ENCODE data around the gene FAM219B. TPM values are rescaled to one million over a fixed set of nuclear protein-coding genes. Genes with fewer than 3 reads are reported as not detected.

The FAM219B gene
- total and polyA plus RNA-seq, 10 of the 15 experiments (the other 5 are each of a cell fraction or from before 2014, with no cell fraction given), result 7.6 to 53.2 (median 29.4) TPM

DNA sequence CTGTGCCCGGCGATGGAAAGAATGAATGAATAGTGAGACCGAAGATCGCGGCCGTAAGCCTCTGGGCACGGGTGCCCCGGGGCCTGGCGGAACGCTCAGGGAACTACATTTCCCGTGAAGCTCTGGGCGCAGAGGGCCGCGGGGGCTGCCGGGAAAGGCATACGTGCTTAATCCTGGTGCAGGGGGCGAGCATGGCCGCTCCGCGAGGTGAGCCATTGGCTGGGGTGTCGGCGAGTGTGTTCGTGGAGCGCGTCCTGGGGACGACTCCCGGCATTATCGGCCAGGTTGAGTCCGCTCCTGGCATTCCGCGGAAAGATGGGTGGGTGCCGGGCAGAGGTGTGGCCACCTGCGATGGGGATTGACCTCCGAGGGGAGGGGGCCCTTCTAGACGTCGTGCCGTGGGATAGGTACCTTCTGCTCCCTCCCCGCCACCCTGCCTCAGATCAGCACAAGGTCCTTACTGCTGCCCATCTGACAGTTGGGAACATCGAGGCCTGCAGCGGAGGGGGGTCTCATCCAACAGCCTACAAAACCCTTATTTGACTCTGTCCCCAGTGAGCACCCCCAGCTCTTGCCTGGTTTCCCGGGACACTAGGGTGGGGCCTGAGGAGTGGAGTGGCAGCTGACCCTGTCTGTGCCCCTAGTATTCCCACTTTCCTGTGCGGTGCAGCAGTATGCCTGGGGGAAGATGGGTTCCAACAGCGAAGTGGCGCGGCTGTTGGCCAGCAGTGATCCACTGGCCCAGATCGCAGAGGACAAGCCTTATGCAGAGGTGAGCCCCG is 16.6 kb downstream of the FAM219B start, which contains the start of gene MPI (continued):
- TF ChIP-seq ETV6 (conservative IDR thresholded peaks at IDR 0.05 in 1 of 2, IDR thresholded peaks at IDR 0.05 in 1 of 2; ENCODE audit: borderline replicate concordance in 1 of 2, low read depth in 1 of 2), result no peak
- no peak for TF ChIP-seq NR2C1 (IDR thresholded peaks at IDR 0.05)
- TF ChIP-seq, protein P1, sequence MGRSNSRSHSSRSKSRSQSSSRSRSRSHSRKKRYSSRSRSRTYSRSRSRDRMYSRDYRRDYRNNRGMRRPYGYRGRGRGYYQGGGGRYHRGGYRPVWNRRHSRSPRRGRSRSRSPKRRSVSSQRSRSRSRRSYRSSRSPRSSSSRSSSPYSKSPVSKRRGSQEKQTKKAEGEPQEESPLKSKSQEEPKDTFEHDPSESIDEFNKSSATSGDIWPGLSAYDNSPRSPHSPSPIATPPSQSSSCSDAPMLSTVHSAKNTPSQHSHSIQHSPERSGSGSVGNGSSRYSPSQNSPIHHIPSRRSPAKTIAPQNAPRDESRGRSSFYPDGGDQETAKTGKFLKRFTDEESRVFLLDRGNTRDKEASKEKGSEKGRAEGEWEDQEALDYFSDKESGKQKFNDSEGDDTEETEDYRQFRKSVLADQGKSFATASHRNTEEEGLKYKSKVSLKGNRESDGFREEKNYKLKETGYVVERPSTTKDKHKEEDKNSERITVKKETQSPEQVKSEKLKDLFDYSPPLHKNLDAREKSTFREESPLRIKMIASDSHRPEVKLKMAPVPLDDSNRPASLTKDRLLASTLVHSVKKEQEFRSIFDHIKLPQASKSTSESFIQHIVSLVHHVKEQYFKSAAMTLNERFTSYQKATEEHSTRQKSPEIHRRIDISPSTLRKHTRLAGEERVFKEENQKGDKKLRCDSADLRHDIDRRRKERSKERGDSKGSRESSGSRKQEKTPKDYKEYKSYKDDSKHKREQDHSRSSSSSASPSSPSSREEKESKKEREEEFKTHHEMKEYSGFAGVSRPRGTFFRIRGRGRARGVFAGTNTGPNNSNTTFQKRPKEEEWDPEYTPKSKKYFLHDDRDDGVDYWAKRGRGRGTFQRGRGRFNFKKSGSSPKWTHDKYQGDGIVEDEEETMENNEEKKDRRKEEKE (IDR thresholded peaks at IDR 0.05), result no peak
- peak in 1 of 2 experiments; percentile 40; a peak in 1 of 3 replicates for TF ChIP-seq EGR1 (IDR thresholded peaks at IDR 0.05; ENCODE audit: borderline replicate concordance in 1 of 2, low read depth in 2 of 2, low read length in 2 of 2)
- no peak for TF ChIP-seq SMAD1 (IDR thresholded peaks at IDR 0.05; ENCODE audit: low read depth, partially characterized antibody)
- TF ChIP-seq, protein P2, sequence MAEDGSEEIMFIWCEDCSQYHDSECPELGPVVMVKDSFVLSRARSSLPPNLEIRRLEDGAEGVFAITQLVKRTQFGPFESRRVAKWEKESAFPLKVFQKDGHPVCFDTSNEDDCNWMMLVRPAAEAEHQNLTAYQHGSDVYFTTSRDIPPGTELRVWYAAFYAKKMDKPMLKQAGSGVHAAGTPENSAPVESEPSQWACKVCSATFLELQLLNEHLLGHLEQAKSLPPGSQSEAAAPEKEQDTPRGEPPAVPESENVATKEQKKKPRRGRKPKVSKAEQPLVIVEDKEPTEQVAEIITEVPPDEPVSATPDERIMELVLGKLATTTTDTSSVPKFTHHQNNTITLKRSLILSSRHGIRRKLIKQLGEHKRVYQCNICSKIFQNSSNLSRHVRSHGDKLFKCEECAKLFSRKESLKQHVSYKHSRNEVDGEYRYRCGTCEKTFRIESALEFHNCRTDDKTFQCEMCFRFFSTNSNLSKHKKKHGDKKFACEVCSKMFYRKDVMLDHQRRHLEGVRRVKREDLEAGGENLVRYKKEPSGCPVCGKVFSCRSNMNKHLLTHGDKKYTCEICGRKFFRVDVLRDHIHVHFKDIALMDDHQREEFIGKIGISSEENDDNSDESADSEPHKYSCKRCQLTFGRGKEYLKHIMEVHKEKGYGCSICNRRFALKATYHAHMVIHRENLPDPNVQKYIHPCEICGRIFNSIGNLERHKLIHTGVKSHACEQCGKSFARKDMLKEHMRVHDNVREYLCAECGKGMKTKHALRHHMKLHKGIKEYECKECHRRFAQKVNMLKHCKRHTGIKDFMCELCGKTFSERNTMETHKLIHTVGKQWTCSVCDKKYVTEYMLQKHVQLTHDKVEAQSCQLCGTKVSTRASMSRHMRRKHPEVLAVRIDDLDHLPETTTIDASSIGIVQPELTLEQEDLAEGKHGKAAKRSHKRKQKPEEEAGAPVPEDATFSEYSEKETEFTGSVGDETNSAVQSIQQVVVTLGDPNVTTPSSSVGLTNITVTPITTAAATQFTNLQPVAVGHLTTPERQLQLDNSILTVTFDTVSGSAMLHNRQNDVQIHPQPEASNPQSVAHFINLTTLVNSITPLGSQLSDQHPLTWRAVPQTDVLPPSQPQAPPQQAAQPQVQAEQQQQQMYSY (CRISPR knock-in tag; IDR thresholded peaks at IDR 0.05), result no peak
- TF ChIP-seq, protein P3, sequence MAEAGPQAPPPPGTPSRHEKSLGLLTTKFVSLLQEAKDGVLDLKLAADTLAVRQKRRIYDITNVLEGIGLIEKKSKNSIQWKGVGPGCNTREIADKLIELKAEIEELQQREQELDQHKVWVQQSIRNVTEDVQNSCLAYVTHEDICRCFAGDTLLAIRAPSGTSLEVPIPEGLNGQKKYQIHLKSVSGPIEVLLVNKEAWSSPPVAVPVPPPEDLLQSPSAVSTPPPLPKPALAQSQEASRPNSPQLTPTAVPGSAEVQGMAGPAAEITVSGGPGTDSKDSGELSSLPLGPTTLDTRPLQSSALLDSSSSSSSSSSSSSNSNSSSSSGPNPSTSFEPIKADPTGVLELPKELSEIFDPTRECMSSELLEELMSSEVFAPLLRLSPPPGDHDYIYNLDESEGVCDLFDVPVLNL (IDR thresholded peaks at IDR 0.05; ENCODE audit: low read depth, low read length), result no peak
- TF ChIP-seq NRF1 (conservative IDR thresholded peaks at IDR 0.05; ENCODE audit: low read depth, low read length), result no peak
- no peak for TF ChIP-seq ZNF384 (IDR thresholded peaks at IDR 0.05; ENCODE audit: borderline replicate concordance, low read depth, low read length)
- TF ChIP-seq RB1 (IDR thresholded peaks at IDR 0.05; ENCODE audit: borderline replicate concordance), result no peak
- TF ChIP-seq RELA (IDR thresholded peaks at IDR 0.05; ENCODE audit: borderline replicate concordance, partially characterized antibody), result peak; percentile 64
- TF ChIP-seq YY1 (IDR thresholded peaks at IDR 0.05; ENCODE audit: low read depth, low read length), result peak; percentile 97
- TF ChIP-seq, protein P4, sequence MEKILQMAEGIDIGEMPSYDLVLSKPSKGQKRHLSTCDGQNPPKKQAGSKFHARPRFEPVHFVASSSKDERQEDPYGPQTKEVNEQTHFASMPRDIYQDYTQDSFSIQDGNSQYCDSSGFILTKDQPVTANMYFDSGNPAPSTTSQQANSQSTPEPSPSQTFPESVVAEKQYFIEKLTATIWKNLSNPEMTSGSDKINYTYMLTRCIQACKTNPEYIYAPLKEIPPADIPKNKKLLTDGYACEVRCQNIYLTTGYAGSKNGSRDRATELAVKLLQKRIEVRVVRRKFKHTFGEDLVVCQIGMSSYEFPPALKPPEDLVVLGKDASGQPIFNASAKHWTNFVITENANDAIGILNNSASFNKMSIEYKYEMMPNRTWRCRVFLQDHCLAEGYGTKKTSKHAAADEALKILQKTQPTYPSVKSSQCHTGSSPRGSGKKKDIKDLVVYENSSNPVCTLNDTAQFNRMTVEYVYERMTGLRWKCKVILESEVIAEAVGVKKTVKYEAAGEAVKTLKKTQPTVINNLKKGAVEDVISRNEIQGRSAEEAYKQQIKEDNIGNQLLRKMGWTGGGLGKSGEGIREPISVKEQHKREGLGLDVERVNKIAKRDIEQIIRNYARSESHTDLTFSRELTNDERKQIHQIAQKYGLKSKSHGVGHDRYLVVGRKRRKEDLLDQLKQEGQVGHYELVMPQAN (conservative IDR thresholded peaks at IDR 0.05), result peak; percentile 86
- TF ChIP-seq NR2F1 (conservative IDR thresholded peaks at IDR 0.05), result 0 out of 2 replicates have a peak, but pooled peaks have one; percentile 31
- TF ChIP-seq MYC (IDR thresholded peaks at IDR 0.05; ENCODE audit: insufficient read depth, insufficient read length, insufficient replicate concordance, low read length, severe bottlenecking), result peak; percentile 48
- TF ChIP-seq, protein P5, sequence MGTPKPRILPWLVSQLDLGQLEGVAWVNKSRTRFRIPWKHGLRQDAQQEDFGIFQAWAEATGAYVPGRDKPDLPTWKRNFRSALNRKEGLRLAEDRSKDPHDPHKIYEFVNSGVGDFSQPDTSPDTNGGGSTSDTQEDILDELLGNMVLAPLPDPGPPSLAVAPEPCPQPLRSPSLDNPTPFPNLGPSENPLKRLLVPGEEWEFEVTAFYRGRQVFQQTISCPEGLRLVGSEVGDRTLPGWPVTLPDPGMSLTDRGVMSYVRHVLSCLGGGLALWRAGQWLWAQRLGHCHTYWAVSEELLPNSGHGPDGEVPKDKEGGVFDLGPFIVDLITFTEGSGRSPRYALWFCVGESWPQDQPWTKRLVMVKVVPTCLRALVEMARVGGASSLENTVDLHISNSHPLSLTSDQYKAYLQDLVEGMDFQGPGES (IDR thresholded peaks at IDR 0.05), result no peak
- no peak for TF ChIP-seq JUND (IDR thresholded peaks at IDR 0.05; ENCODE audit: low read depth, low read length)

All from GM12878 (cell line).